GM19023 (cell line): ENCODE measurements around the gene MAML3.

Source experiments
- ATAC-seq: cut with Tn5 transposase; IDR thresholded peaks from one replicate; pipeline ENCODE4 v1.9.1; 2021; ENCODE audit warnings: mild to moderate bottlenecking, moderate library complexity; ENCODE audit not compliant: unreplicated experiment

MAML3 gene

GRCh38 chr4:139880841-139881240, 273.1 kb downstream of the MAML3 start:
- ATAC-seq, result no peak

GRCh38 chr4:139878050-139878449, 275.9 kb downstream of the MAML3 start:
- ATAC-seq, result no peak

- no peak for ATAC-seq
Measured at GRCh38 chr4:139876337-139876941, 277.5 kb downstream of the MAML3 start.

- ATAC-seq, result no peak
Measured at GRCh38 chr4:139875411-139875825, 278.6 kb downstream of the MAML3 start.

GRCh38 chr4:139873111-139873860, 280.7 kb downstream of the MAML3 start:
- no peak for ATAC-seq

GRCh38 chr4:139872274-139872673, 281.7 kb downstream of the MAML3 start:
- ATAC-seq, result no peak

GRCh38 chr4:139869810-139870209, 284.2 kb downstream of the MAML3 start:
- ATAC-seq, result no peak

GRCh38 chr4:139866276-139866962, 287.6 kb downstream of the MAML3 start:
- ATAC-seq, result no peak

GRCh38 chr4:139865537-139865936, 288.4 kb downstream of the MAML3 start:
- no peak for ATAC-seq

- ATAC-seq, result no peak
Measured at GRCh38 chr4:139863531-139863930, 290.5 kb downstream of the MAML3 start.

- ATAC-seq, result no peak
Measured at GRCh38 chr4:139861471-139861870, 292.5 kb downstream of the MAML3 start.

GRCh38 chr4:139860435-139861024, 293.5 kb downstream of the MAML3 start:
- ATAC-seq, result no peak

GRCh38 chr4:139859876-139860275, 294.1 kb downstream of the MAML3 start:
- no peak for ATAC-seq

- ATAC-seq, result peak; percentile 95
Measured at GRCh38 chr4:139858436-139859205, 295.4 kb downstream of the MAML3 start.

- no peak for ATAC-seq
Measured at GRCh38 chr4:139857977-139858376, 296.0 kb downstream of the MAML3 start.

GRCh38 chr4:139857021-139857420, 297.0 kb downstream of the MAML3 start:
- ATAC-seq, result no peak

- ATAC-seq, result no peak
Measured at GRCh38 chr4:139854668-139855403, 299.1 kb downstream of the MAML3 start.

GRCh38 chr4:139853309-139853708, 300.7 kb downstream of the MAML3 start:
- no peak for ATAC-seq

GRCh38 chr4:139852612-139853269, 301.2 kb downstream of the MAML3 start:
- ATAC-seq, result no peak

- no peak for ATAC-seq
Measured at GRCh38 chr4:139851639-139852038, 302.3 kb downstream of the MAML3 start.
